Keratinocyte (primary cell): Measurements from ENCODE around the gene RASA1. TPM values are rescaled to one million over a fixed set of nuclear protein-coding genes. Genes with fewer than 3 reads are reported as not detected.

Experiments used
- DNase-seq: peaks from one replicate; pipeline ENCODE4 v3.0.0-alpha.2; 2011; ENCODE audit warnings: low read depth, missing footprints, low spot score
- FAIRE-seq: peaks from 2 replicates; lab custom pipeline; 2011; peaks lifted over from hg19 to GRCh38; lab: Jason Lieb, UNC
- H2AFZ ChIP-seq: 2 replicates; pipeline ENCODE4 v1.6.0; 2012; ENCODE audit warnings: low read length, control low read depth, inconsistent platforms; ENCODE audit not compliant: control insufficient read depth
- H3K27ac ChIP-seq: 2 replicates; pipeline ENCODE4 v1.5.1; 2011; ENCODE audit warnings: low read length; ENCODE audit not compliant: control insufficient read depth, insufficient read depth
- H3K27me3 ChIP-seq: 3 replicates; pipeline ENCODE4 v1.6.0; 2011; ENCODE audit warnings: low read length; ENCODE audit not compliant: control insufficient read depth, insufficient read depth; ENCODE audit errors: extremely low read depth
- H3K36me3 ChIP-seq, 2 experiments: 2 replicates in 1 of 2; 3 replicates in 1 of 2; pipeline ENCODE4 v1.5.1; 2011; ENCODE audit warnings: low read length in 2 of 2, mild to moderate bottlenecking in 1 of 2; ENCODE audit not compliant: control insufficient read depth in 2 of 2, insufficient read depth in 2 of 2; ENCODE audit errors: extremely low read depth in 1 of 2
- H3K4me1 ChIP-seq: 3 replicates; pipeline ENCODE4 v1.5.1; 2011; ENCODE audit warnings: low read length; ENCODE audit not compliant: control insufficient read depth, insufficient read depth; ENCODE audit errors: extremely low read depth
- H3K4me2 ChIP-seq: 3 replicates; pipeline ENCODE4 v1.6.0; 2011; ENCODE audit warnings: low read depth, low read length; ENCODE audit not compliant: control insufficient read depth, insufficient read depth; ENCODE audit errors: extremely low read depth
- H3K4me3 ChIP-seq, 3 experiments: fragments of 200-600 bp in 1 of 3; sonication (generic) in 1 of 3; 2 replicates in 2 of 3; 3 replicates in 1 of 3; pipeline ENCODE4 v1.5.1; 2011 to 2016; ENCODE audit warnings: low read length in 3 of 3, mild to moderate bottlenecking in 3 of 3, control low read depth in 2 of 3, inconsistent platforms in 1 of 3, low read depth in 1 of 3, mixed read lengths in 1 of 3, mixed run types in 1 of 3, moderate library complexity in 1 of 3; ENCODE audit not compliant: control insufficient read depth in 2 of 3, insufficient read depth in 2 of 3; ENCODE audit errors: extremely low read depth in 1 of 3
- H3K79me2 ChIP-seq: 2 replicates; pipeline ENCODE4 v1.6.0; 2012; ENCODE audit warnings: low read length; ENCODE audit not compliant: control insufficient read depth, insufficient read depth
- H3K9ac ChIP-seq: 3 replicates; pipeline ENCODE4 v1.6.0; 2011; ENCODE audit warnings: low read length; ENCODE audit not compliant: control insufficient read depth, insufficient read depth; ENCODE audit errors: extremely low read depth
- H3K9me1 ChIP-seq: 3 replicates; pipeline ENCODE4 v1.6.0; 2011; ENCODE audit warnings: low read length; ENCODE audit not compliant: control insufficient read depth, insufficient read depth; ENCODE audit errors: extremely low read depth
- H3K9me3 ChIP-seq: 2 replicates; pipeline ENCODE4 v1.5.1; 2012; ENCODE audit warnings: low read depth, low read length; ENCODE audit not compliant: control insufficient read depth
- H4K20me1 ChIP-seq: 3 replicates; pipeline ENCODE4 v1.6.0; 2011; ENCODE audit warnings: low read length; ENCODE audit not compliant: control insufficient read depth, insufficient read depth; ENCODE audit errors: extremely low read depth
- CTCF ChIP-seq, 3 experiments: IDR thresholded peaks in 1 of 3; conservative IDR thresholded peaks in 1 of 3; optimal IDR thresholded peaks in 1 of 3; 2 replicates in 2 of 3; 3 replicates in 1 of 3; pipeline versions ENCODE3 to v1.5.1; 2011; ENCODE audit warnings: low read length in 3 of 3, mild to moderate bottlenecking in 3 of 3, moderate library complexity in 2 of 3, control low read depth in 1 of 3, inconsistent platforms in 1 of 3; ENCODE audit not compliant: insufficient read depth in 2 of 3; ENCODE audit errors: extremely low read depth in 1 of 3
- EZH2 ChIP-seq: IDR thresholded peaks from one replicate; pipeline ENCODE4 v1.6.1; 2012; ENCODE audit warnings: inconsistent platforms, mild to moderate bottlenecking, low read length, moderate library complexity
- dilution Hi-C: fragments of 300-500 bp; cut with MboI; formaldehyde crosslinking; loops from one replicate; pipeline ENCODE4 v1.7.0; 2020; ENCODE audit warnings: low sequenced_read_pairs; ENCODE audit not compliant: extremely low pct_ligation_motif_present
- polyA plus RNA-seq, 5 experiments: library from polyadenylated mRNA; depleted of rRNA in 3 of 5; stranded (reverse) in 3 of 5; stranded (forward) in 1 of 5; unstranded in 1 of 5; fragments of >200 nt; gene quantifications; 1 replicate in 1 of 5; 2 replicates in 3 of 5; 3 replicates in 1 of 5; pipeline versions ENCODE4 v1.2.1 to v1.2.3, GENCODE V29; 2011 to 2012; ENCODE audit warnings: missing spikeins in 2 of 5, low read depth in 1 of 5, low replicate concordance in 1 of 5

The RASA1 gene
- polyA plus RNA-seq, 1 donor (not counting 4 experiments of a cell fraction or from before 2014, with no cell fraction given), result 57.9 TPM

- H3K4me2 ChIP-seq, result no peak overlapping the region
- no peaks in the 10 kb centered on the region for H4K20me1 ChIP-seq
- H3K27ac ChIP-seq, result no peak overlapping the region
- no peaks in the 10 kb centered on the region for H3K9me3 ChIP-seq
- FAIRE-seq, result no peak
- no peak overlapping the region for H3K9ac ChIP-seq
- H3K9me1 ChIP-seq, result no peaks in the 10 kb centered on the region
- no peaks in the 10 kb centered on the region for H3K4me1 ChIP-seq
- H3K27me3 ChIP-seq, result no peaks in the 10 kb centered on the region
- no peak overlapping the region for H3K4me3 ChIP-seq
- no peak for DNase-seq
- H3K36me3 ChIP-seq, result peaks cover 2 to 8% of the 10 kb centered on the region in 2 experiments
- dilution Hi-C loops, result no loop called here
- TF ChIP-seq EZH2, result no peak
- no peak for TF ChIP-seq CTCF (optimal IDR thresholded peaks at IDR 0.05 in 1 of 3, IDR thresholded peaks at IDR 0.05 in 1 of 3, conservative IDR thresholded peaks at IDR 0.05 in 1 of 3; ENCODE audit: extremely low read depth in 1 of 3, insufficient read depth in 2 of 3, low read length in 3 of 3)
- H2AFZ ChIP-seq, result no peak overlapping the region
- no peaks in the 10 kb centered on the region for H3K79me2 ChIP-seq
Observed at GRCh38 chr5:87383216-87383615, 115.5 kb downstream of the RASA1 start.

GRCh38 chr5:87385802-87386201 is 118.1 kb downstream of the RASA1 start:
- no peak for TF ChIP-seq CTCF (optimal IDR thresholded peaks at IDR 0.05 in 1 of 3, IDR thresholded peaks at IDR 0.05 in 1 of 3, conservative IDR thresholded peaks at IDR 0.05 in 1 of 3; ENCODE audit: extremely low read depth in 1 of 3, insufficient read depth in 2 of 3, low read length in 3 of 3)
- TF ChIP-seq EZH2, result no peak
- H3K4me3 ChIP-seq, result no peak overlapping the region
- H3K27me3 ChIP-seq, result no peaks in the 10 kb centered on the region
- H3K9me3 ChIP-seq, result no peaks in the 10 kb centered on the region
- no peaks in the 10 kb centered on the region for H3K79me2 ChIP-seq
- dilution Hi-C loops, result no loop called here
- FAIRE-seq, result no peak
- no peaks in the 10 kb centered on the region for H4K20me1 ChIP-seq
- no peak overlapping the region for H3K4me2 ChIP-seq
- no peaks in the 10 kb centered on the region for H3K9me1 ChIP-seq
- H3K4me1 ChIP-seq, result no peaks in the 10 kb centered on the region
- no peak overlapping the region for H3K27ac ChIP-seq
- DNase-seq, result no peak
- no peak overlapping the region for H2AFZ ChIP-seq
- no peak overlapping the region for H3K9ac ChIP-seq
- H3K36me3 ChIP-seq, result peaks cover 13 to 21% of the 10 kb centered on the region in 2 experiments
